RWPE1 (cell line): ENCODE data around the gene ABR.
"Not testable (repeated sequence)": the region's sequence is repeated elsewhere in the genome, so short reads cannot be mapped to it uniquely, and the experiment has no call there.

Experiments
- CTCF ChIA-PET: fragments of 350-600 bp; sonication (Branson Sonifier 250); formaldehyde crosslinking; extraction: SDS; loops from one replicate; lab custom pipeline; 2021; lab: Yijun Ruan, JAX
- POLR2A ChIA-PET: fragments of 400-600 bp; formaldehyde crosslinking; extraction: SDS; loops from one replicate; lab custom pipeline; 2020; ENCODE audit warnings: antibody characterized with exemption; ENCODE audit not compliant: low non-redundant PET; lab: Yijun Ruan, JAX
- DNase-seq: peaks from one replicate; pipeline ENCODE4 v3.0.0; 2012; ENCODE audit warnings: low spot score
- H3K27ac ChIP-seq: fragments of 450-650 bp; 2 replicates; pipeline ENCODE4 v1.5.1; 2017
- CTCF ChIP-seq: fragments of 450-650 bp; conservative IDR thresholded peaks from 2 replicates; pipeline ENCODE4 v1.5.1; 2017; ENCODE audit warnings: low read depth, mild to moderate bottlenecking

The ABR gene

GRCh38 chr17:1203967-1204291 lies 24.1 kb upstream of the ABR start:
- TF ChIP-seq CTCF = no peak
- ChIA-PET CTCF (no interaction called here), POLR2A (no interaction called here)
- no peak for DNase-seq
- H3K27ac ChIP-seq = no peak overlapping the region

DNA sequence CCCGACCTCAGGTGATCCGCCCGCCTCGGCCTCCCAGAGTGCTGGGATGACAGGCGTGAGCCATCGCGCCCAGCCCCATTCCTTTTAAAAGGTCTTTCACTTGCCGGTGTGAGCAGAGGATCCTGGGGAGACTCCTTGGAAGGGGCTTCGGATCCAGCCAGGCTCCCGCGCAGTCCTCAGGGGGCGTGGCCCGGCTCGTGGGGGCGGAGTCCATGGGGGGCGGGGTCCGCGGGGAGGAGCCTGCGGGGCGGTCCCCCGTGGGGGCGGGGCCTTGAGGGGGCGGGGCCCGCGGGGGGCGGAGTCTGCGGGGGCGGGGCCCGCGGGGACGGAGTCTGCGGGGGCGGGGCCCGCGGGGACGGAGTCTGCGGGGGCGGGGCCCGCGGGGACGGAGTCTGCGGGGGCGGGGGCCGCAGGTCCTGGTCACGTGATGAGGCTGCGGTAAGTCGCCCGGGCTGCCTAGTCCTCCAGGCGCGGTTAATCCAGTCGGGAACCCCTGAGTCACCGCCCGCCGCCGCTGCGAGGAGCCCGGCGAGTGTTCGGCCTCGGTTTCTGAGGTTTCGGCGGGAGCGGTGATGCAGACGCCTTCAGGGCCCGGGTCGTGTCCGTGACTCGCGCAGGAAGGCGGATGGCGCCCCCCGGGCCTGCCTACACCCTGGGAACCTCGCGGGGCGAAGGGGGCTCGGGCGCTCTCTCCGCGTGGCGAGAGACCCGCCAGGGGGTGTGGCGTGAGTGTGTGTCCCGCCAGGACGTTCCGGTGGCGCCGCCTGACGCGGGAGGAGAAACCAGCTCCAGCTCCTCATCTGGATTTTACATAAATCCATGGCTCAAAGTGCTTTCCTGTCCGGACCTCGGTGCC lies 23.6 kb upstream of the ABR start:
- CTCF ChIA-PET = no interaction called here
- DNase-seq = peak; percentile 93
- no peak overlapping the region for H3K27ac ChIP-seq

DNA sequence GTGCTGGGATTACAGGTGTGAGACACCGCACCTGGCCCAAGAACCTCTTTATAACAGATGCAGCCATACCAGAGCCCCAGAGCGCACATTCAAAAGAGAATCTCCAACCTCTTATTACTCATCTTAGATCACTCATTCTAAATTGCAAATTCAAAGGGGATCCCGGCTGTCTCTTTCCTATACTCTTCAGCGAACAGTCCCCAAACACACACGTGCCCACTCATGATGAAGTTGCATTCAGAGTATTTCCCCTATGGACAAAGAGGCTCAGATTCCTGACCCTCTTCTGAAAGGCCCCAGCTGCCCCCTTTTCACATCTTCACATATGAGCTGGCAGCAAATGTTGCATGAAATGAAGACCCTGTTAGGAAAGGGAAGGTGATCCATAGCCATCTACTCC lies 22.5 kb upstream of the ABR start:
- ChIA-PET CTCF (no interaction called here), POLR2A (no interaction called here)
- no peak overlapping the region for H3K27ac ChIP-seq
- no peak for TF ChIP-seq CTCF
- no peak for DNase-seq

More for the DNA sequence above, 23.6 kb upstream of the ABR start:
- POLR2A ChIA-PET = no interaction called here
- TF ChIP-seq CTCF = no peak

DNA sequence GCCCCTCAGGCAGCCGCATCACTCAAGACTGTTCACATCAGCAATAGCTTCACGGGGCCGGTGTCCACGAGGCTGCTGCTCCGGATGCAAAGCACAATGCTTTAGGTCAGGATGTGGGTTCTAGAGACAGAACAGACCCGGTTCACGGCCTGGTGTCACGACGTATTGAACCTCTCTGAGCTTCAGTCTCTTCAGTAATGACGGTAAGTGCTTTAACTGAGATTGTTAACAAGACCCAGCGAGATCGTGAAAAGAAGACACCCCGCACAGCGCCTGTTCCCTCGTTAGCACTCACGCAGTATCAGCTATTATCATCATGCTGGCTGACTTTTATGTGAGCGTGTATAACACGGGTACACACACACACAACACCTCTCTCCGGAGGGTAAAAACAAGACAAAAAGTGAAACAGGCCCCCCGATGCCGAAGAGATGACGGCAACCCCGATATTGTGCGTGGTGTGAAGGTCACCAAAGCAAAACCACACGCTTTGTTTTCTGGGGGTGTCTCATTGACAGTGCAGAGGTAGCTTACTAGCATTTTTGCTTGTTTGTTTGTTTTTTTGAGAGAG lies 21.4 kb upstream of the ABR start:
- DNase-seq = no peak
- ChIA-PET POLR2A (no interaction called here), CTCF (interaction anchor here (1.1 kb wide), 1 partner anchor 14 kb away, joined by 7 read pairs; no protein-coding TSS in a partner anchor)
- no peak for TF ChIP-seq CTCF
- H3K27ac ChIP-seq = no peak overlapping the region; the same call in 1 of the 2 replicates

DNA sequence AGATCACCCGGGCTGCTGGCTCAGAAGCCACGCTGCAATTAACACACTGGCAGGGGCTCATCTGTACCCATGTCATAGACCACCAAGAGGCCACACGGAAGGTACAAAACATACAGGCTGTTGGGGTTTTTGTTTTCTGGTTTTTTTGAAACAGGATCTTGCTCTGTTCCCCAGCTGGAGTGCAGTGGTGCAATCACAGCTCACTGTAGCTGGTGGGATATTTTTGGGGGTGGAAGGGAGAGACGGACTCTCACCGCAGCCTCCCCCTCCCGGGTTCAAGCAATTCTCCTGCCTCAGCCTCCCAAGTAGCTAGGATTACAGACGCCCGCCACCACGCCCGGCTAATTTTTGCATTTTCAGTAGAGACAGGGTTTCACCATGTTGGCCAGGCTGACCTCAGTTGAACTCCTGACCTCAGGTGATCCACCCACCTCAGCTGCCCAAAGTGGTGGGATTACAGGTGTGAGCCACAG lies 19.5 kb upstream of the ABR start:
- DNase-seq, H3K27ac ChIP-seq, CTCF ChIA-PET, POLR2A ChIA-PET: not testable (repeated sequence)

GRCh38 chr17:1197781-1198490 lies 18.2 kb upstream of the ABR start:
- DNase-seq = no peak
- TF ChIP-seq CTCF = no peak
- ChIA-PET POLR2A (no interaction called here), CTCF (interaction anchor here (1.1 kb wide), 1 partner anchor 11 kb away, joined by 5 read pairs; no protein-coding TSS in a partner anchor)
- no peak overlapping the region for H3K27ac ChIP-seq
